A172 (cell line): ENCODE measurements around the gene PHYKPL. TPM values are rescaled to one million over a fixed set of nuclear protein-coding genes. Genes with fewer than 3 reads are reported as not detected.

Experiments used
- DNase-seq: peaks from one replicate; pipeline ENCODE4 v3.0.0-alpha.2; 2015; ENCODE audit warnings: low spot score
- total RNA-seq: library from RNA; depleted of rRNA; stranded (reverse); fragments of >200 nt; shearing (Covaris generic); gene quantifications from 2 replicates; pipeline ENCODE4 v1.2.3, GENCODE V29; 2014; rRNA removed

Gene PHYKPL
- total RNA-seq: 2.4 and 3.6 TPM in 2 replicates

DNA sequence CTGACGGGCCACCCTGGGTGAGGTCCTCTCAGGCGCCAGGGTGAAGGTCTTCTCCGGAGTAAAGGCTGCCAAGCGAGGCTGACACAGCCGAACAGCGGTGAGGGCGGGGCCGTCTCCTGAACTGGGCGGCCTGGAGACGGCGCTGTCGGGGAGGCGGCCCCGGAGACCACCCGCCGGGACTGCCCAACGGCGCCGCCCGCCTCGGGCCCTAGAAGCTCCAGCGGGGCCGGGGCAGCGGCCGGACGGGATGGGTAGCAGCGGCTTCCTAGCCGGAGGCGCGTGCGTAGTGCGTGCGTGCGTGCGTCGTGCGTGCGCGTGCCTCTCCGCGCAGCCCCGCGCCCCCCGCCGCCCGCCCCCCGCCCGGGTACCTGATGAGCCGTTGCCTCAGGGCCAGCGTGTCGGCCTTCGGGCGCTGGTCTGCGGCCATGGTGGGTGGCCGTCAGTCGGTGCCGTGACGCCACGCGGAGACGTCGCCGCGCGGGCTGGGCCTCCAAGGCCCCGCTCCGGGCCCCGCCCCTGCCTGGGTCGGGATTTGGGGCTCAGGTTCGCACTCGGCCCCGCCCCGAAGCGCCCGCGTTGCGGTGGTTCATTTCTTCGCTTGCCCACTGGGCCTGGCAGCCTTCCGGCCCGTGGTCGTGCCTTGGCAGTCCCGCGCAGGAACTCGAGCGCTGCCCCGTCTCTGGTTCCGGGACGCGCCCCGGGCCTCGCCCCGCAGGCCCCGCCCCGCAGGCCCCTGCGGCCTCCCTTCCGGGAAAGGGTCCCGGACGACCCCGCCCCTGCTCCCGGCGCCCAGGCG, at the start of gene PHYKPL:
TSS of gene PHYKPL (minus strand) at position 679 of the 796 bp plus-strand sequence. CDS start at position 427, 252 bp downstream.
- peak; percentile 17 for DNase-seq

DNA sequence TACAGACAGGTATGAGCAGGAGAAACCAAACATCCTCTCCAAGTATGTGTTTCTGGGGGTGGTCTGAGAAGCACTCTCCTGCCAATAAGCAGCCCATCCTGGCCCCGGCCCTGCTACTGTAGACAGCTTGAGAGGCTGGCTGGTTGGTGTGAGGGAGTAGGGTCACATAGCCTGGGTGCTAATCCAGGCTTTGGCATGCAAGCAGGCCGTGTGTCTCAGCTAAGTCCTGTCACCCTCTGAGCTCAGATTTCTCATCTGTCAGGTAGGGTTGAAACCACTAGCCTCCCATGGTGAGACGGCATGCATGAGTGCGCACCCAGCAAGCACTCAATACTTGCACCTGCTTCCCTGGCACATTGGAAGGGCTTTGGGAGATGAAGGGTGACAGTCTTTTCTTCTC, 49.8 kb upstream of the PHYKPL start:
- DNase-seq: no peak

DNA sequence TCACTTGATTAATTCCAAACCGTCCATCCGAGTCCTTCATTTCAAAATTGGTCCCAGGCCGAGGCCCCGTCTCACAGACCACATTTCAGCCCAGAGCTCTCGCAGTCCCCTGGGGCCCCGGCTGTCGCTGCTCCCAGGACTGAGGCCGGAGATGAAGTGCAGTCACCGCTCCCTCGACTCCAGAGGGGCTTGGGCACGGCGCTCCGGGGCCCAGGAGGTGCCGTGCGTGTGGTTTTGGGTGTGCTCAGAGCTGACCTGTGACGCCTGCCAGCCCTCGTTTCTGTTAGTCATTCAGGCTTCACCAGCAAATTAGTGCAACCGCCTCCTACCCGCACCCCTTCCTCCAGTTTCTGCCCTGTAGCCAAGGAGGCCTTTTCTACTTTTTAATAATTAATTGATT, 48.7 kb upstream of the PHYKPL start:
- no peak for DNase-seq

DNA sequence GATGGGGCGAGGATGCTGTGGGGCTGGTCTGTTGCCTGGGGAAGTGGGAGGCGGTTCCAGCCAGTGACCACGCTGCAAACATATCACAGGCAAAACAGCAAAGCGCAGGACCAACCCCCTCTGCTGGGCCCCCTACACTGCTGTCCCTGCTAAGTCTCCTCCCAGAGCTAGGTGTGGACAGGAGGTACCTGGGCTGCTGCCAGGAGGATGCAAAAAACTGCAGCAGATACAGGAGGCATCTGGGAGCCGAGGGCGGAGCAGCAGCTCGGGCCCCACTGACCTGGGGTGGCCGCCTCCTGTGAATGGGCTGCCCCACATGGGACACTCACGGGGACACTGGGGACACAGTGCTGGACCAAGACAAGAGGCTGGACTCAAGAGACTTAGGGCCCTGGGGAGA, 48.0 kb upstream of the PHYKPL start:
- DNase-seq: no peak

DNA sequence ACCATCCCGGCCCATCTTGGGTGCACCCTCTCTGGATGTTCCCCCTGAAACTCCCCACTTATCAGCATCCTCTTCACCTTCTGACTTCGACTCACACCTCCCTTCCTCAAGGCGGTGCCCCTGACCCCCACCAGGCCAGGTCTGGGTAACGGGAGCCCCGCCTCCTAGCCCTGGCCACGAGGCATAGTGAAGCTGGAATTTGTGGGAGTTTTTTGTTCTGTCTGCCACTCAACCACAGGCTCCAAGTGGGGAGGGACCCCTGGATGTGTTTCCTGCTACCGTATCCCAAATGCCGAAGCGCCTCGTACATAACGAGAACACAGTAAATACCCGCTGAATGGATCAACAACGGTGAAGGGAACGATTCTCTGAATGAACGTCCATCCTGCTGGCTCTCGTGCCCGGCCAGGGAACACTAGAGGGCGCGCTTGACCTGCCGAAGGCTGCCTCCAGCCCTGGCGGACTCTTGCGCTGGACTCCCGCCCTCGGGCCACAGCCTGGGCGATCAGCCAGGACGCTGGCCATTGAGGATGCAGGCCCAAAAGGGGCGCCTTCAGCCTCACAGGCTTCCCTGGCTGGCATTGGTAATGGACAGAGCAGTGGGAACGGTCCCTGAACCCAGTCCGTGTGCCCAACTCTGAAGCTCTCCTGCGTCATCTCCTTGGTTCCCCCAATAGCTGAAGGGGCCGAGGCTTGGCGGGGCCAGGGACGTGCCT, 47.3 kb upstream of the PHYKPL start:
- no peak for DNase-seq

DNA sequence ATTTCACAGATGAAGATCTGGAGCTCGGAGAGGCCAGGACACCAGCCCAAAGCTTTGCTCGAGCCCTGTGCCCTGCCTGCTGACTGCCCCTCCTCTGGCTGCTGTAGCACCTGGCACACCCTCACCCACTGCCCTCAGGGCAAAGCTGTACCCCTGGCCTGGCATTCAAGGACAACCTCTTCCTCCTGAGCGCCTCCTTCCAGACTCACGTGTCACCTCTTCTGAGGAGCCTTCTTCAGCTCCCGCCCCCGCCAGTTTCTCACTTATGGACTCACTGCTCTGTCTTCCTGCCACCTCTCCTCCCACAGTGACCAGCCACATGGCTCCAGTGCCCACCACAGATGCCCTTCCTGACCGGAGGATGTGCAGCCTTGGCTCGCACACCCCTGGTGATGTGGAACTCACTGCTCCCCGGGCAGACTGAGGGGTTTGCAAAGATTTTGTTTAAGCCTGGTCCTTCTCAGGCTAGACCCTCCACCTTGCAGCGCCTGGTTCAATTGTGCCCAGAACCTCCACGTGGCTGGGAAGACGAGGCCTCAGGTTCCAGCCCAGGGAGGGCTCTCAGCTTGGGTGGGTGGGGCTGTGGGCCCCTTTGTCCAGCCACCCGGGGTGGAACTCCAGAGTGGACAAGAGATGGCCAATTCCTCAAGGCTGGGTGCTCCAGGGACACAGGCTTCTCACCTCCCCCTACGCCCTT, 46.6 kb upstream of the PHYKPL start:
- DNase-seq: no peak

DNA sequence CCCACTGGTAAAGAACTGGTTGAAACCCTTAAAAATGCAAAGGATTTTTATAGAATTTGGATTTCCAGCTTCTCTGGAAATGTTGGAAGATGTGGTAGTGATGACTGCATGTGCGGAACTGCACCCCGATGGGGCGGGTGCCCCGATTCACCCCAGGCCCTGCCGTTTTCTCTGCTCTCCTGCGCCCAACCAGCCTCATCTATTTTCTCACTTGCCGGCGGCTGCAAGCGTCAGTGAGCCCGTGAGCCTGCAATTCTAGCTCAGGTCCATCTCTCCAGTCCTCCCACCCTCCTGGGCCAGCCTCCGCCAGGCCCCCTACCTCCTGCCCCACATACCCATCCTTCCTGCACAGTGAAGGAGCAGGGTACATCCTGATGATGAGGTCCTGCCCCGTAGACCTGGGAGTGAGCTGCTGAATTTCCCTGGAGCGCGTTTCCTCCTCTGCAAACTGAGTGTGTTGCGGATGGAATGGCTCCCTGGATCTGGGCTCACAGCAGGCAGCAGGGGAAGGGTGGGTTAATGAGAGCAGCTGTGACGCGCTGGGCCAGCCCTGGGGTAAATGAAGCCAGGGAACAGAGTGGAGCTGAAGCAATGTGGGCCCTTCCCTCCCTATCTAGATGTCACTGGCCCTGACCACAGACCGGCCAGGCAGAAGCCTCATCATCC, 45.9 kb upstream of the PHYKPL start:
- DNase-seq: no peak

DNA sequence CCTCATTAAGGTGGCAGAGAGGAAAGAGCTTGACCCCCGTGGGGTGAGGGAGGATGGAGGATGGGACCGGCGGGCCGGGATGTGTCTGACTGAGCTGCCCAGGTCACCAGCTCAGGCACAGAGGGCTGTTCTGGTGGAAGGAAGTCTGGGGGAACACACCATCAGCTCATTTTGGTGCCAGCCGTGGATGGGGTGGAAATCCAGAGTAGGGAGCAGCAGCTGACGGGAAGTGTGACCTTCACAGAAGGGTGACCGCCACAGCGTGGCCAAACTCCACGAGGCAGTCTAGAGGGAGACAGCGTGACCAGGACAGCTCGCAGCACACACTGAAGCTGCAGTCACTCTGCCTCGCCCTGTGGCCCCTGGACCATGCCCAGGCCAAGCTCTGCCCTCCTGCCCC, 45.3 kb upstream of the PHYKPL start:
- DNase-seq: no peak

DNA sequence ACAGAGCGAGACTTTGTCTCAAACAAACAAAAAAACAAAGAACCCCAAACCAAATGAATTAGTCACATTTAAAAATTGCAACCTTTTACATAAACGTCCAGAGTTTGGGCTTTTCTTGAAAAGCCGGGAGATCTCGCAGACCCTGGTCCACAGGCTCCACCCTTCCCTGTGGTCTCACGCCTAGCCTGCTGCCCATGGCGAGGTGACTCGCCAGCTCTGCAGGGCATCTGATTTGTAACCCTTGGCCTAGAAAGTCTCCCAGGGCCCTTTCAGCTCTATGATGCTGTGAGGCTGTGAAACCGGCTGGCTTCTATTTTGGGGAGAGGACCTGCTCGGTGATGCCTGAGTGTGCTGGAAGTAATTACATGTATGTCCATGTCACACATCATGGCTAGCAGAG, 44.7 kb upstream of the PHYKPL start:
- no peak for DNase-seq

DNA sequence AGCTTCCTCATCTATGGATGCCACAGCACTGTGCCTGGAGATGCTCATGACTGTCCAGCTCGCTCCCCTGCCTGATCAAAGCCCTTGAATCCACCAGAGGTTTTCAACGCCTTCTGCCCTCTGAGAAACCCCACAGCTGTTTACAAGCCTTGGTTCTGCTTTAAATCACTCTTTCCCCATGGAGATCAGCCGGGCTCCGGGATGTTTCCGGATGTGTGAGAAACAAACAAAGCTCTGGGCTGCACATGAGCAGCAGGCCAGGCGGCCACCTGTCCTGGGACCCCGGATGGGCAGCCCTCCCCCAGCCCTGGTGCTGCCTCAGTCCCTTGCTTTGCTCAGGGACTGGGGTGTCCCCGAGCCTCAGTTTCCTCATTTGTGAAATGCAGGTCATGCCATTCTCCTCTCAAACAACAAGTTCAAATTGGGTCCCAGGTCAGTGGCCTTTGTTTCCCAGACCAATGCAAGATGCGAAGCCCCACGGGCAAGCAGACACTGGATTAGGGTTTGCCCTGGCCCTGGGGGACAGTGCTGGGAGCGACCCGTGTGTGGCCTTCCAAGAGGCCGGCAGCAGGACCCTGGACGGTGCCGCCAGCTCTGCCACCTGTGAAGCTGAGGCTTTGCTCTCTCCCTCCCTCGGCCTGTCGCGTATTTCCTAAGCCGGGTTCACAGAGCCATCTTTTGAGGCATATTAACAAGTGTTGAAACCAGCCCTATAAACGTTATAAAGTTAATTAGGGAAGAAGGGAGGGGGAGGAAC, 42.4 kb upstream of the PHYKPL start:
- no peak for DNase-seq

DNA sequence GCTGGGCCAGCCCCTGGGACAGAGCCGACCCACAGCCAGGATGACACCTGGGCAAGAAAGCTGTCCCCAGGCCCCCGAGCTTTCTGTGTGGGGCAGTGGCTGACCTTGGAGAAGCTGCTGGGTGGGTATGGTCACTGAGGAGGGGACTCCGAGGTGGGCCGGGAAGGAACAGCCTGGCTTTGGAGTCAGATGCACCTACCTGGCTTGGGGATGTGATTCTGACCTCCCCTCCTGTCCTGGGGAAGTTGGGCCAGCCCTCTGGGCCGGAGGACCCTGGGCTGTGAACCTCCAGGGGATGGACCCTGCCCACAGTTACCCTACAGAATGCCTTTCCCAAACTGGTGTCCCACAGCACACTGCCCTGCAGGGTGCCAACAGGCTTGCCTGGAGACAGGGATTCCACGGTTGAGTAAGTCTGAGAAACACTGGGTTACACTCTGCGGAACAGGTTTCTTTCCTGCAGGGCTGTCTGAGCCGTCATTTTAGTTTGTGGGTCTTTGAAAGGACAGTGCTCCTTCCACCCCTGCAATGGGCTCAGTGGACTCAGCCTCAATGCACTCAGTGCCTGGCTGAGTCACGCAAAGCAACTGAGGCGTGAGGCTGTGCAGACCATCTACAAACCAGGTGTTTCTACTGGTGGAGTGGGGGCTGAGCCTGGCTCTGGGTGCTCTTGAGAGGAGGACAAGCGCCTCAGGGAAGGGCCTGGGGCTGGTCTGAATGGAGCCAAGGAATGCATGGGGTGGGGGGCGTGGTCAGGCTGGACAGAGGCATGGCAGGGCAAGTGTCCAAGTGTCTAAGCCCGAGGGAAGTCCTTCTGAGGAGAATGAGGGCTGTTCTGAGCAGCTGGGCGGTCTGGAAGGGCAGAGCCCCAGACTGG, 41.3 kb upstream of the PHYKPL start:
- no peak for DNase-seq

DNA sequence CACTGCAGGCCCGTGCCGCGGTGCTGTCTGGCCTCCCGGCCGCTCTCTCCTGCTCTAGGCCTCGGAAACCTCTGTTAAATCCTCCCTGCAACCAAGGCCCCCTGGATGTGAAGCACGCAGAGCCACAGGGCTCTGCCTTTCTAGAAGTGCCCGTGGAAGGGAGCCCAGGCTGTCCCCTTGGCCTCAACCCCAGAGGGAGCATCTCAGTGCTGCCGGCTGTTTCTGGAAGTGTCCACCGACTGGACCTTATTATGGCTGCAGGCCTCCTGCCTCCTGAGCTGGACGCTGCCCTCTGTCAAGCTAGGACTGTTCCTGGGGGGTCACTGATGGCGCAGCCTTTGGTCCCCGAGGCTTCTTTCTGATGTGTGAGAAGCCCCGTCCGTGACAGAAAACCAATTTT, 40.4 kb upstream of the PHYKPL start:
- DNase-seq: no peak

DNA sequence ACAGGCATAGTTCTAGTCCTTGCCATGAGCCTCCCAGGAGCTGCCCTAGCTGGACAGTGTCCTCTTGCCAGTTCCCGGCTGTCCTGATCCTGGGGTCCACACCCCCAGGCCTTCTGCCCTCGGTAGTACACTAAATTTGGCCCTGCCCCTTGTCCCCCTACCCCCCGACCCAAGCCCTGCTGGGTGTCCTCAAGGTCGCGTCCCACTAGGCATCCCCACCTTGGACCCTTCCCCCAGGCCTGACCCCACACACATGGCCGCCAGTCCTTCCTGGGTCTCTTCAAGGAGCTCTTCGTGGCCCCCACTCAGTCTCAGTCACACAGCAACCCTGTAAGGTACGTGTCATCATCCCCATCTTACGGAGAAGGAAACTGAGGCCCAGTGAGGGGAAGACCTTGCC, 40.0 kb upstream of the PHYKPL start:
- DNase-seq: no peak

DNA sequence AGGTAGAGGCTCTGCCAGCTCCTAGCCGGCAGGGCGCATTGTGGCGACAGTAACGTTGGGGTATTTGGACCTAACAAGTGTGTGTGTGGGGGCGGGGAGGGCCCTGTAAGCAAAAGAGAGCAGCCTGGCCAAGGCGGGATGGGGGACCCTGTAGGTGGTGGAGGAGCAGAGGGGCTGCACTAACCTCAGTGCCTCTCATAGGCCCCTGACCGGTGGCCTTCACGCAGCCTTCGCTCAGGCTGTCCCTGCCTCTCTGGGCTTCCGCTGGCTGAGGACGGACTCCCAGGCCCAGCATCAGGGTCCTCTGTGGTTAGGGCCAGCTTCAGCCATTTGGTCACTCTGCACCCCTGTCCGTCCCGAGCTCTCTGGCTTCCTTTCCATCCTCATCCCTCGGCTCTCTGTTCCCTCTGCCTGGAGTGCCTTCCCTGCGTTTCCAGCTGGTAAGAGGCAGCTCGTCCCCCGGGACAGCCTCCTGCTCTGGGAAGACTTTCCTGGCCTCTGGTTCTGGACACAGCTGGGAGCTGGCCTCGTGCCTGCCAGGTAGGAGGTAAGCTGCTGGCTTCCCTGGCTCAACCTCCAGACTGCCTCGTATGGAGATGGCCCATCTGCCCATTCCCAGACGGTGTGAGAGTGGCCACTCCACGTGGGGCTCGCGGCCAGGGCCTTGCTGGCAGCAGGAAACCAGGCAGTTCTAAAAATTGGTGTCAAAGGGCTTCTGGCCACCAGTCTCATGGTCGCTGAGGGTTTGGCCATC, 39.3 kb upstream of the PHYKPL start:
- DNase-seq: no peak

DNA sequence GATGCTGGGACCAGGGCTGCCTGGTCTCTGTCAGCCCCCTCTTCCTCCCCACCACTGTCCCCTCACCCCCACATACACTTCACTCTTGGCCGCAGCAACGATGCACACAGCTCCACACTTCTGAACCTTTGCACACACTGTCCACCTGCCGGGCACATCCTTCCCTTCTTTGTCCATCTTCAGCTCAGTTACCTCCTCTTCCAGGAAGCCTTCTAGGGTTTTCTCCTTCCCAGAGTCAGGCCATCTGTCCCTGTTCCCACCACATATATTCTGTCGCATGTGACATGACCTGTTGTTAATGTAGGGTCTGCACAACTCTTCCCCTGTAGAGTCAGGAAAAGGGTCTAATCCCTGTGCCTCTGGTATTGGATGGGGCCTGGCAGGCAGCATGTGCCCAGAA, 38.6 kb upstream of the PHYKPL start:
- no peak for DNase-seq

DNA sequence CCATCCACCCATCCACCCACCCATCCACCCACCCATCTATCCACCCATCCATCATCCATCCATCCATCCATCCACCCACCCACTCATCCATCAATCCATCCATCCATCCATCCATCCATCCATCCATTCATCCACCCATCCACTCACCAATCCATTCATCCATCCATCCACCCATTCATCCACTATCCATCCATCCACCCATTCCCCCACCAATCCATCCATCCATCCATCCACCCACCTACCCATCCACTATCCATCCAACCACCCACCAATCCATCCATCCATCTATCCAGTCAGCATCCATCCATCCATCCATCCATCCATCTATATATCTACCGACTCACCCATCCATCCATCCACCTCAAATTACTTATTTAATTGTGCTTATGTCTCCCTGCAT, 36.9 kb upstream of the PHYKPL start:
- DNase-seq: no peak

DNA sequence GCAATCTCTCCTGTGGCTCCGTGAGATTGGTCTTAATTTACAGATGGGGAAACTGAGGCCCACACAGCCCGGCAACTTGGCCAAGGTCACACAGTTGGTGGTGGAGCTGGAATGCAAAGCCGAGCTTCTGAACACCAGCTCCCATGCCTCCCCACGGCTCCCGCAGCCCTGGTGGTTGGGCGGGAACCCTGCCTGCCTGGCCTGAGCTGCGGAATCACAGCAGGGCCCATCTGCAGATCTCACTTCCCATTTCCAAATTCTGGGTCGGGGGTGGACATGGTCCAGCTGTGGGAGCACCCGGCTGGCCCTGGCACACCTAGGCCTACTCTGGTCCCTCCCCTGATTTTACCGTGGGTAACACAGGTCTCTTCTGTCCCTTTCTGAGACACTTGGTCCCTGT, 35.3 kb upstream of the PHYKPL start:
- DNase-seq: no peak

DNA sequence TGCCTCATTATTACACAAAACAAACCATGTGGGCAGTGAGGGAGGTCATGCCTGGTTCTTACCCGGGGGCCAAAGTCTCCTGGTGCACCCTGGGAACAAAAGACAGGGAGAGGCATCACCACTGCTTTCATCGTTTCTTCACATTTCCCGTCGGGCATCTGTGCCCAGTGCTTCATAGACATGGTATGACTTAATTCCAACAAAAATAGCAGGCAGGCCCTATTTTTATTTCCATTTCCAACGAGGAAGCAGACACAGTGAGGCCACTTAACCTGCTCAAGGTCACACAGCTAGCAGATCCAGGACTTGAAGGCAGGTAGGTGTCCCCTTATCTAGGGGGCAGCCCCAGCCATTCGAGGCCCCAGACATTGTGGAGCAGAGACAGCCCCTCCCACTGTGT, 34.6 kb upstream of the PHYKPL start:
- no peak for DNase-seq

DNA sequence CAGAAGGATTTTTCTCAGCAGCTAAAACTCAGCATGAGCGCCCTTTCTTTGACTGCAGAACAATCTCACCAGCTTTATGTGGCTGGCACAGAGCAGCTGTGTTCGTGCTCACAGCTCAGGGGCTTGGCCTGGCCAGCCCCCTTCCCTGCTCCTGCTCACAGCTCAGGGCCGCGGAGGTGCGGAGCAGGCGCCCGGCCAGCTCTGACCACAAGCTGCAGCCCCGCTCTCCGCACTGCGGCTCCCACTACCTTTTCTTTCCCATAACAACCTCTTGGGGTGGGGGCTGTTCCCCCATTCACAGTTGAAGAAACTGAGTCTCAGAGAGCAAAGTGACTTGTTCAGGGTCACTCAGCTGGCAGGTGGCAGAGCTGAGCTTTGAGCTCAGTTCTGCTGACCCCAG, 34.0 kb upstream of the PHYKPL start:
- DNase-seq: no peak

DNA sequence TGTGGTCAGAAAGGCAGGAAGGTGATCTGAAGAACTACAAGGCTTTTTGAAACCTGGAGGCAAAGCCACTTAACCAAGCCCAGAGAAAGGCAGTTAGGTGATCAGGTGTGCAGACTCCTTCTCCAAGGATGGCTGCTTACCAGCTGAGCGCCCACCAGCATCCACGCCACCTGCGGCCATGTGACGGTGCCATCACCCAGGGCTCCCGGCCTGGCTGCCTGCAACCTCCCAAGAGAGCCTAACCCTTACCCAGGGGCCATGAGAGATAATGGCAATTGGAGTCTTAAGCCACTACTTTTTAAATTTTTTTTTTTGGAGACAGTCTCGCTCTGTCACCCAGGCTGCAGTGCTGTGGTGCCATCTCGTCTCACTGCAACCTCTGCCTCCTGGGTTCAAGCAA, 33.1 kb upstream of the PHYKPL start:
- no peak for DNase-seq
